ENCODE results near the gene CUL9.

DNA sequence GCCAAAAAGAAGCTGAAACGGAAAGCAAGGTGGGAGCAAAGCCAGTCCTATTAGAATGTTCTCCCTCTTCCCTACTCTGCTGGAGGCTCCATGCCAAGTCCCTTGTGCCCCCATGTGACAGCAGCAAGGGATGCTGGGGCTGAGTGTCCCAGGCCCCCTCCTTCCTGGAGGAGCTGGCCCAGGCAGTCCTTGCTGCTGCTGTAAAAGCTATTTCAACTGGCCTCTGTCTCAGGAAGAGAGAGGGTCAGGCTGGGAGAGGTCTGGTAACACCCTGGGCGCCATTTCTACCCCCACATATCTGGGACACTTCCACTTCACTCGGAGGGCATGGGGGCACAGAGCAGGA lies 86.3 kb downstream of the CUL9 start:
- TF ChIP-seq, protein P1, sequence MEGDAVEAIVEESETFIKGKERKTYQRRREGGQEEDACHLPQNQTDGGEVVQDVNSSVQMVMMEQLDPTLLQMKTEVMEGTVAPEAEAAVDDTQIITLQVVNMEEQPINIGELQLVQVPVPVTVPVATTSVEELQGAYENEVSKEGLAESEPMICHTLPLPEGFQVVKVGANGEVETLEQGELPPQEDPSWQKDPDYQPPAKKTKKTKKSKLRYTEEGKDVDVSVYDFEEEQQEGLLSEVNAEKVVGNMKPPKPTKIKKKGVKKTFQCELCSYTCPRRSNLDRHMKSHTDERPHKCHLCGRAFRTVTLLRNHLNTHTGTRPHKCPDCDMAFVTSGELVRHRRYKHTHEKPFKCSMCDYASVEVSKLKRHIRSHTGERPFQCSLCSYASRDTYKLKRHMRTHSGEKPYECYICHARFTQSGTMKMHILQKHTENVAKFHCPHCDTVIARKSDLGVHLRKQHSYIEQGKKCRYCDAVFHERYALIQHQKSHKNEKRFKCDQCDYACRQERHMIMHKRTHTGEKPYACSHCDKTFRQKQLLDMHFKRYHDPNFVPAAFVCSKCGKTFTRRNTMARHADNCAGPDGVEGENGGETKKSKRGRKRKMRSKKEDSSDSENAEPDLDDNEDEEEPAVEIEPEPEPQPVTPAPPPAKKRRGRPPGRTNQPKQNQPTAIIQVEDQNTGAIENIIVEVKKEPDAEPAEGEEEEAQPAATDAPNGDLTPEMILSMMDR (IDR thresholded peaks at IDR 0.05): no peak
- TF ChIP-seq POLR2A (IDR thresholded peaks at IDR 0.05): no peak

Measured in testis (tissue), 2 donors.